Vagina (tissue), 2 donors: Measurements from ENCODE around the gene CNTN1.

Experiments
- CTCF ChIP-seq, 3 experiments: fragments of 450-650 bp in 2 of 3; fragments of 200-600 bp in 1 of 3; sonication (generic) in 1 of 3; IDR thresholded peaks; one replicate each; pipeline ENCODE4 v1.5.1; 2017 to 2019; ENCODE audit warnings: antibody characterized with exemption in 3 of 3, mild to moderate bottlenecking in 2 of 3, moderate library complexity in 2 of 3
- POLR2A ChIP-seq, 2 donors: fragments of 450-650 bp; IDR thresholded peaks; one replicate each; pipeline ENCODE4 v1.6.1; 2017; ENCODE audit warnings: antibody characterized with exemption in 2 of 2, mild to moderate bottlenecking in 2 of 2, moderate library complexity in 2 of 2
- POLR2AphosphoS5 ChIP-seq, 2 donors: sonication (generic); formaldehyde crosslinking; IDR thresholded peaks; one replicate each; pipeline ENCODE4 v1.9.0; 2017; ENCODE audit warnings: antibody characterized with exemption in 2 of 2, mild to moderate bottlenecking in 2 of 2, low read depth in 1 of 2; ENCODE audit not compliant: insufficient read depth in 1 of 2

- TF ChIP-seq POLR2A (IDR thresholded peaks at IDR 0.05) (no peak), CTCF (IDR thresholded peaks at IDR 0.05) (no peak), POLR2AphosphoS5 (IDR thresholded peaks at IDR 0.05; ENCODE audit: insufficient read depth in 1 of 2, low read depth in 1 of 2) (no peak)
These were observed 38.0 kb downstream of the CNTN1 start for GRCh38 chr12:40730281-40730680.
